ENCODE results near the gene SDC3.

The SDC3 gene

GRCh38 chr1:30822966-30823581 lies 85.5 kb downstream of the SDC3 start:
- no peaks in the 10 kb centered on the region for H3K4me1 ChIP-seq (ENCODE audit: insufficient read depth, low read length)
- peaks cover 18% of the 10 kb centered on the region; the same call in 1 of the 2 replicates for H4K20me1 ChIP-seq (ENCODE audit: insufficient read depth, low read length)
- TF ChIP-seq EZH2 (IDR thresholded peaks at IDR 0.05; ENCODE audit: borderline replicate concordance, low read depth, low read length, severe bottlenecking) (no peak), CTCF (IDR thresholded peaks at IDR 0.05; ENCODE audit: borderline replicate concordance, extremely low read depth, low read length, poor library complexity, severe bottlenecking) (no peak)
- no peaks in the 10 kb centered on the region for H3K79me2 ChIP-seq (ENCODE audit: insufficient read depth, low read length)
- ATAC-seq (ENCODE audit: insufficient read depth, low read depth) (no peak), DNase-seq (no peak)
- H3K4me2 ChIP-seq (ENCODE audit: insufficient read depth, low read length): no peak overlapping the region
- H3K27me3 ChIP-seq (ENCODE audit: insufficient read depth, low read length, poor library complexity): peaks cover 61% of the 10 kb centered on the region
- no peak overlapping the region for H3K4me3 ChIP-seq (ENCODE audit: low read depth in 1 of 2, low read length in 2 of 2)
- H3K9ac ChIP-seq (ENCODE audit: low read depth, low read length): no peak overlapping the region
- no peaks in the 10 kb centered on the region for H3K36me3 ChIP-seq (ENCODE audit: insufficient read depth, low read length)
- H3K9me3 ChIP-seq (ENCODE audit: insufficient read depth, low read length, severe bottlenecking): no peaks in the 10 kb centered on the region
- H2AFZ ChIP-seq (ENCODE audit: low read depth, low read length): no peak overlapping the region
- H3K27ac ChIP-seq (ENCODE audit: low read length): no peak overlapping the region

- TF ChIP-seq EZH2 (IDR thresholded peaks at IDR 0.05; ENCODE audit: borderline replicate concordance, low read depth, low read length, severe bottlenecking) (no peak), CTCF (IDR thresholded peaks at IDR 0.05; ENCODE audit: borderline replicate concordance, extremely low read depth, low read length, poor library complexity, severe bottlenecking) (no peak)
- H3K27me3 ChIP-seq (ENCODE audit: insufficient read depth, low read length, poor library complexity): peaks cover 60% of the 10 kb centered on the region
Measured at GRCh38 chr1:30822006-30822405, 86.6 kb downstream of the SDC3 start.

GRCh38 chr1:30820299-30820698 lies 88.3 kb downstream of the SDC3 start:
- H3K27me3 ChIP-seq (ENCODE audit: insufficient read depth, low read length, poor library complexity): peaks cover 54% of the 10 kb centered on the region
- no peaks in the 10 kb centered on the region for H3K36me3 ChIP-seq (ENCODE audit: insufficient read depth, low read length)
- H3K9me3 ChIP-seq (ENCODE audit: insufficient read depth, low read length, severe bottlenecking): no peaks in the 10 kb centered on the region
- no peak for TF ChIP-seq EZH2 (IDR thresholded peaks at IDR 0.05; ENCODE audit: borderline replicate concordance, low read depth, low read length, severe bottlenecking)
- TF ChIP-seq CTCF (IDR thresholded peaks at IDR 0.05; ENCODE audit: borderline replicate concordance, extremely low read depth, low read length, poor library complexity, severe bottlenecking): no peak
- no peak for ATAC-seq (ENCODE audit: insufficient read depth, low read depth)
- H3K4me2 ChIP-seq (ENCODE audit: insufficient read depth, low read length): no peak overlapping the region
- no peaks in the 10 kb centered on the region for H3K4me1 ChIP-seq (ENCODE audit: insufficient read depth, low read length)
- peaks cover 18% of the 10 kb centered on the region; the same call in 1 of the 2 replicates for H4K20me1 ChIP-seq (ENCODE audit: insufficient read depth, low read length)
- no peaks in the 10 kb centered on the region for H3K79me2 ChIP-seq (ENCODE audit: insufficient read depth, low read length)
- no peak overlapping the region for H3K9ac ChIP-seq (ENCODE audit: low read depth, low read length)
- no peak overlapping the region for H2AFZ ChIP-seq (ENCODE audit: low read depth, low read length)
- no peak overlapping the region for H3K4me3 ChIP-seq (ENCODE audit: low read depth in 1 of 2, low read length in 2 of 2)
- no peak for DNase-seq
- H3K27ac ChIP-seq (ENCODE audit: low read length): no peak overlapping the region

More at GRCh38 chr1:30822006-30822405, 86.6 kb downstream of the SDC3 start:
- no peak overlapping the region for H3K9ac ChIP-seq (ENCODE audit: low read depth, low read length)
- H2AFZ ChIP-seq (ENCODE audit: low read depth, low read length): no peak overlapping the region
- DNase-seq (no peak), ATAC-seq (ENCODE audit: insufficient read depth, low read depth) (no peak)
- H4K20me1 ChIP-seq (ENCODE audit: insufficient read depth, low read length): peaks cover 18% of the 10 kb centered on the region; the same call in 1 of the 2 replicates
- no peak overlapping the region for H3K4me2 ChIP-seq (ENCODE audit: insufficient read depth, low read length)
- H3K79me2 ChIP-seq (ENCODE audit: insufficient read depth, low read length): no peaks in the 10 kb centered on the region
- H3K9me3 ChIP-seq (ENCODE audit: insufficient read depth, low read length, severe bottlenecking): no peaks in the 10 kb centered on the region
- no peak overlapping the region for H3K27ac ChIP-seq (ENCODE audit: low read length)
- H3K4me1 ChIP-seq (ENCODE audit: insufficient read depth, low read length): no peaks in the 10 kb centered on the region
- no peak overlapping the region for H3K4me3 ChIP-seq (ENCODE audit: low read depth in 1 of 2, low read length in 2 of 2)
- H3K36me3 ChIP-seq (ENCODE audit: insufficient read depth, low read length): no peaks in the 10 kb centered on the region
